Keratinocyte (primary cell): Measurements from ENCODE around the gene TRAPPC10. TPM values are rescaled to one million over a fixed set of nuclear protein-coding genes. Genes with fewer than 3 reads are reported as not detected.

Experiments used
- DNase-seq: peaks from one replicate; pipeline ENCODE4 v3.0.0-alpha.2; 2011; ENCODE audit warnings: low read depth, missing footprints, low spot score
- FAIRE-seq: peaks from 2 replicates; lab custom pipeline; 2011; peaks lifted over from hg19 to GRCh38; lab: Jason Lieb, UNC
- H2AFZ ChIP-seq: 2 replicates; pipeline ENCODE4 v1.6.0; 2012; ENCODE audit warnings: low read length, control low read depth, inconsistent platforms; ENCODE audit not compliant: control insufficient read depth
- H3K27ac ChIP-seq: 2 replicates; pipeline ENCODE4 v1.5.1; 2011; ENCODE audit warnings: low read length; ENCODE audit not compliant: control insufficient read depth, insufficient read depth
- H3K27me3 ChIP-seq: 3 replicates; pipeline ENCODE4 v1.6.0; 2011; ENCODE audit warnings: low read length; ENCODE audit not compliant: control insufficient read depth, insufficient read depth; ENCODE audit errors: extremely low read depth
- H3K36me3 ChIP-seq, 2 experiments: 2 replicates in 1 of 2; 3 replicates in 1 of 2; pipeline ENCODE4 v1.5.1; 2011; ENCODE audit warnings: low read length in 2 of 2, mild to moderate bottlenecking in 1 of 2; ENCODE audit not compliant: control insufficient read depth in 2 of 2, insufficient read depth in 2 of 2; ENCODE audit errors: extremely low read depth in 1 of 2
- H3K4me1 ChIP-seq: 3 replicates; pipeline ENCODE4 v1.5.1; 2011; ENCODE audit warnings: low read length; ENCODE audit not compliant: control insufficient read depth, insufficient read depth; ENCODE audit errors: extremely low read depth
- H3K4me2 ChIP-seq: 3 replicates; pipeline ENCODE4 v1.6.0; 2011; ENCODE audit warnings: low read depth, low read length; ENCODE audit not compliant: control insufficient read depth, insufficient read depth; ENCODE audit errors: extremely low read depth
- H3K4me3 ChIP-seq, 3 experiments: fragments of 200-600 bp in 1 of 3; sonication (generic) in 1 of 3; 2 replicates in 2 of 3; 3 replicates in 1 of 3; pipeline ENCODE4 v1.5.1; 2011 to 2016; ENCODE audit warnings: low read length in 3 of 3, mild to moderate bottlenecking in 3 of 3, control low read depth in 2 of 3, inconsistent platforms in 1 of 3, low read depth in 1 of 3, mixed read lengths in 1 of 3, mixed run types in 1 of 3, moderate library complexity in 1 of 3; ENCODE audit not compliant: control insufficient read depth in 2 of 3, insufficient read depth in 2 of 3; ENCODE audit errors: extremely low read depth in 1 of 3
- H3K79me2 ChIP-seq: 2 replicates; pipeline ENCODE4 v1.6.0; 2012; ENCODE audit warnings: low read length; ENCODE audit not compliant: control insufficient read depth, insufficient read depth
- H3K9ac ChIP-seq: 3 replicates; pipeline ENCODE4 v1.6.0; 2011; ENCODE audit warnings: low read length; ENCODE audit not compliant: control insufficient read depth, insufficient read depth; ENCODE audit errors: extremely low read depth
- H3K9me1 ChIP-seq: 3 replicates; pipeline ENCODE4 v1.6.0; 2011; ENCODE audit warnings: low read length; ENCODE audit not compliant: control insufficient read depth, insufficient read depth; ENCODE audit errors: extremely low read depth
- H3K9me3 ChIP-seq: 2 replicates; pipeline ENCODE4 v1.5.1; 2012; ENCODE audit warnings: low read depth, low read length; ENCODE audit not compliant: control insufficient read depth
- H4K20me1 ChIP-seq: 3 replicates; pipeline ENCODE4 v1.6.0; 2011; ENCODE audit warnings: low read length; ENCODE audit not compliant: control insufficient read depth, insufficient read depth; ENCODE audit errors: extremely low read depth
- CTCF ChIP-seq, 3 experiments: IDR thresholded peaks in 1 of 3; conservative IDR thresholded peaks in 1 of 3; optimal IDR thresholded peaks in 1 of 3; 2 replicates in 2 of 3; 3 replicates in 1 of 3; pipeline versions ENCODE3 to v1.5.1; 2011; ENCODE audit warnings: low read length in 3 of 3, mild to moderate bottlenecking in 3 of 3, moderate library complexity in 2 of 3, control low read depth in 1 of 3, inconsistent platforms in 1 of 3; ENCODE audit not compliant: insufficient read depth in 2 of 3; ENCODE audit errors: extremely low read depth in 1 of 3
- EZH2 ChIP-seq: IDR thresholded peaks from one replicate; pipeline ENCODE4 v1.6.1; 2012; ENCODE audit warnings: inconsistent platforms, mild to moderate bottlenecking, low read length, moderate library complexity
- dilution Hi-C: fragments of 300-500 bp; cut with MboI; formaldehyde crosslinking; loops from one replicate; pipeline ENCODE4 v1.7.0; 2020; ENCODE audit warnings: low sequenced_read_pairs; ENCODE audit not compliant: extremely low pct_ligation_motif_present
- polyA plus RNA-seq, 5 experiments: library from polyadenylated mRNA; depleted of rRNA in 3 of 5; stranded (reverse) in 3 of 5; stranded (forward) in 1 of 5; unstranded in 1 of 5; fragments of >200 nt; gene quantifications; 1 replicate in 1 of 5; 2 replicates in 3 of 5; 3 replicates in 1 of 5; pipeline versions ENCODE4 v1.2.1 to v1.2.3, GENCODE V29; 2011 to 2012; ENCODE audit warnings: missing spikeins in 2 of 5, low read depth in 1 of 5, low replicate concordance in 1 of 5

Gene TRAPPC10
- polyA plus RNA-seq, 1 donor (not counting 4 experiments of a cell fraction or from before 2014, with no cell fraction given), result 21.6 TPM

- H3K79me2 ChIP-seq, result peaks cover 89% of the 10 kb centered on the region
- TF ChIP-seq EZH2 (no peak), CTCF (optimal IDR thresholded peaks at IDR 0.05 in 1 of 3, IDR thresholded peaks at IDR 0.05 in 1 of 3, conservative IDR thresholded peaks at IDR 0.05 in 1 of 3; ENCODE audit: extremely low read depth in 1 of 3, insufficient read depth in 2 of 3, low read length in 3 of 3) (no peak)
- no peak overlapping the region for H3K4me3 ChIP-seq
- dilution Hi-C loops, result no loop called here
- no peaks in the 10 kb centered on the region for H3K27me3 ChIP-seq
- no peaks in the 10 kb centered on the region for H3K9me3 ChIP-seq
- no peak overlapping the region for H3K4me2 ChIP-seq
- H3K27ac ChIP-seq, result no peak overlapping the region
- H2AFZ ChIP-seq, result no peak overlapping the region
- H3K9me1 ChIP-seq, result peaks cover 7% of the 10 kb centered on the region
- peaks cover 30% of the 10 kb centered on the region for H4K20me1 ChIP-seq
- H3K36me3 ChIP-seq, result no peaks in the 10 kb centered on the region
- DNase-seq (no peak), FAIRE-seq (no peak)
- no peak overlapping the region for H3K9ac ChIP-seq
- H3K4me1 ChIP-seq, result peaks cover 20% of the 10 kb centered on the region
These were observed 9.0 kb downstream of the TRAPPC10 start for GRCh38 chr21:44021064-44021463.

GRCh38 chr21:44024257-44024656 lies 12.1 kb downstream of the TRAPPC10 start:
- no peak for DNase-seq
- Histone ChIP-seq H3K9ac (no peak overlapping the region), H4K20me1 (peaks cover 26% of the 10 kb centered on the region)

More at GRCh38 chr21:44024257-44024656, 12.1 kb downstream of the TRAPPC10 start:
- peaks cover 20% of the 10 kb centered on the region for H3K4me1 ChIP-seq
- FAIRE-seq, result no peak
- H2AFZ ChIP-seq, result no peak overlapping the region
- dilution Hi-C loops, result no loop called here
- no peaks in the 10 kb centered on the region for H3K36me3 ChIP-seq
- no peak for TF ChIP-seq CTCF (optimal IDR thresholded peaks at IDR 0.05 in 1 of 3, IDR thresholded peaks at IDR 0.05 in 1 of 3, conservative IDR thresholded peaks at IDR 0.05 in 1 of 3; ENCODE audit: extremely low read depth in 1 of 3, insufficient read depth in 2 of 3, low read length in 3 of 3)
- no peak for TF ChIP-seq EZH2
- no peak overlapping the region for H3K4me2 ChIP-seq
- no peaks in the 10 kb centered on the region for H3K9me3 ChIP-seq
- H3K9me1 ChIP-seq, result peaks cover 8% of the 10 kb centered on the region
- no peak overlapping the region for H3K4me3 ChIP-seq
- no peaks in the 10 kb centered on the region for H3K27me3 ChIP-seq
- no peak overlapping the region for H3K27ac ChIP-seq
- H3K79me2 ChIP-seq, result peaks cover 90% of the 10 kb centered on the region
